Neural progenitor cell (in vitro differentiated cells): ENCODE data around the gene ELOF1.

Source experiments
- CTCF ChIP-seq: fragments of 200-600 bp; sonication (generic); IDR thresholded peaks from 2 replicates; pipeline ENCODE4 v1.5.1; 2017; ENCODE audit warnings: antibody characterized with exemption, mild to moderate bottlenecking
- EZH2 ChIP-seq: fragments of 200-600 bp; sonication (generic); IDR thresholded peaks from 2 replicates; pipeline ENCODE4 v1.6.1; 2017; ENCODE audit warnings: antibody characterized with exemption, mild to moderate bottlenecking, moderate library complexity
- EZH2phosphoT487 ChIP-seq: fragments of 200-600 bp; sonication (generic); IDR thresholded peaks from 2 replicates; pipeline ENCODE4 v1.6.1; 2017; ENCODE audit warnings: antibody characterized with exemption

GRCh38 chr19:11513946-11514345, 45.1 kb downstream of the ELOF1 start:
- TF ChIP-seq EZH2 (no peak), CTCF (no peak), EZH2phosphoT487 (no peak)
